Transverse colon (tissue), 3 donors: ENCODE measurements around the gene CFAP58.

ENCODE experiments used
- EP300 ChIP-seq: sonication (generic); formaldehyde crosslinking; IDR thresholded peaks from one replicate; pipeline ENCODE4 v1.6.1; 2017; ENCODE audit warnings: antibody characterized with exemption, low read depth
- TF ChIP-seq, protein P1 (sequence below), 5 experiments: fragments of 200-600 bp in 3 of 5; fragments of 450-650 bp in 2 of 5; sonication (generic) in 3 of 5; IDR thresholded peaks; 1 replicate in 2 of 5; 2 replicates in 3 of 5; pipeline ENCODE4 v1.5.1; 2016 to 2017; ENCODE audit warnings: antibody characterized with exemption in 5 of 5, inconsistent platforms in 3 of 5, mild to moderate bottlenecking in 2 of 5, moderate library complexity in 1 of 5

DNA sequence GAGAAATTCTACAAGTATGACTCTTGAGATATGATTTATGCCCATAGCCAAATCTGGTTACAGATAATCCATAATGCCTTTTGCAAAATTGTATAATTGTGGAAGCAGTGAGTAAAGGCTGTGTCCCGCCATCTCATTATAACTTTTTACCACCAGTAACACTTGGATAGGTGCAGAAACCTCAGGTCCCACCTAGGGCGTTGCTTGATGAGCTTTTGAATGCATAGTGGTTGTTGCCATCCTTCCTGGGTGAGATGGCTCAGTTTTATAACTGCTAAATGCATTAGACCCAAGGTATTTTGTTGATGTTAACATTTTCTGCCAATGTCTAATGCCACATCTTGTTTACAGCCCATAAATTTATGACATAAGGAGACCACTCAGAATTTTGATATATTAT, 42.9 kb downstream of the CFAP58 start:
- TF ChIP-seq, protein P1, sequence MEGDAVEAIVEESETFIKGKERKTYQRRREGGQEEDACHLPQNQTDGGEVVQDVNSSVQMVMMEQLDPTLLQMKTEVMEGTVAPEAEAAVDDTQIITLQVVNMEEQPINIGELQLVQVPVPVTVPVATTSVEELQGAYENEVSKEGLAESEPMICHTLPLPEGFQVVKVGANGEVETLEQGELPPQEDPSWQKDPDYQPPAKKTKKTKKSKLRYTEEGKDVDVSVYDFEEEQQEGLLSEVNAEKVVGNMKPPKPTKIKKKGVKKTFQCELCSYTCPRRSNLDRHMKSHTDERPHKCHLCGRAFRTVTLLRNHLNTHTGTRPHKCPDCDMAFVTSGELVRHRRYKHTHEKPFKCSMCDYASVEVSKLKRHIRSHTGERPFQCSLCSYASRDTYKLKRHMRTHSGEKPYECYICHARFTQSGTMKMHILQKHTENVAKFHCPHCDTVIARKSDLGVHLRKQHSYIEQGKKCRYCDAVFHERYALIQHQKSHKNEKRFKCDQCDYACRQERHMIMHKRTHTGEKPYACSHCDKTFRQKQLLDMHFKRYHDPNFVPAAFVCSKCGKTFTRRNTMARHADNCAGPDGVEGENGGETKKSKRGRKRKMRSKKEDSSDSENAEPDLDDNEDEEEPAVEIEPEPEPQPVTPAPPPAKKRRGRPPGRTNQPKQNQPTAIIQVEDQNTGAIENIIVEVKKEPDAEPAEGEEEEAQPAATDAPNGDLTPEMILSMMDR (IDR thresholded peaks at IDR 0.05) = no peak
- TF ChIP-seq EP300 = no peak
